CD4-positive, CD25-positive, alpha-beta regulatory T cell (primary cell): ENCODE results near the gene GTPBP4. TPM values are rescaled to one million over a fixed set of nuclear protein-coding genes. Genes with fewer than 3 reads are reported as not detected.

ENCODE experiments used
- ATAC-seq, 2 donors: fragments of 150-1000 bp; cut with Tn5 transposase; one replicate each; pipeline ENCODE4 v1.10.0; 2021; ENCODE audit warnings: low read depth in 2 of 2, moderate number of reproducible peaks in 2 of 2, moderate library complexity in 1 of 2
- DNase-seq, 3 donors: peaks; one replicate each; pipeline versions ENCODE4 v3.0.0 to v3.0.0-alpha.2; 2012 to 2022; ENCODE audit warnings: mixed read lengths in 1 of 3
- H3K27ac ChIP-seq: one replicate; pipeline ENCODE4 v1.7.0; 2013; ENCODE audit warnings: mild to moderate bottlenecking, low read length; ENCODE audit not compliant: insufficient read depth, poor library complexity, severe bottlenecking
- H3K27me3 ChIP-seq: one replicate; pipeline ENCODE4 v1.7.0; 2013; ENCODE audit warnings: low read length; ENCODE audit not compliant: control insufficient read depth, insufficient read depth
- H3K36me3 ChIP-seq: one replicate; pipeline ENCODE4 v1.7.0; 2013; ENCODE audit warnings: mild to moderate bottlenecking, low read length, moderate library complexity; ENCODE audit not compliant: control insufficient read depth, insufficient read depth
- H3K4me1 ChIP-seq: 2 replicates; pipeline ENCODE4 v1.7.0; 2013; ENCODE audit warnings: mild to moderate bottlenecking, low read length; ENCODE audit not compliant: insufficient read depth, control insufficient read depth, poor library complexity, severe bottlenecking
- H3K4me3 ChIP-seq: one replicate; pipeline ENCODE4 v1.7.0; 2013; ENCODE audit warnings: low read depth, mild to moderate bottlenecking, low read length, moderate library complexity
- H3K9me3 ChIP-seq, 2 experiments: 1 replicate in 1 of 2; 2 replicates in 1 of 2; pipeline ENCODE4 v1.7.0; 2013; ENCODE audit warnings: low read length in 2 of 2, mild to moderate bottlenecking in 1 of 2, moderate library complexity in 1 of 2; ENCODE audit not compliant: control insufficient read depth in 2 of 2
- H3K27ac Mint-ChIP-seq, 3 donors: one replicate each; pipeline ENCODE4 v1.8.0; 2020 to 2022; ENCODE audit warnings: mild to moderate bottlenecking in 3 of 3, mixed read lengths in 3 of 3, moderate library complexity in 2 of 3
- H3K27me3 Mint-ChIP-seq: one replicate; pipeline ENCODE4 v1.8.0; 2022; ENCODE audit warnings: mild to moderate bottlenecking, mixed read lengths
- H3K36me3 Mint-ChIP-seq: one replicate; pipeline ENCODE4 v1.8.0; 2020; ENCODE audit warnings: mixed read lengths
- H3K4me1 Mint-ChIP-seq, 4 donors: one replicate each; pipeline ENCODE4 v1.8.0; 2020 to 2022; ENCODE audit warnings: mixed read lengths in 4 of 4, mild to moderate bottlenecking in 1 of 4
- H3K4me3 Mint-ChIP-seq, 4 donors: one replicate each; pipeline ENCODE4 v1.8.0; 2020 to 2022; ENCODE audit warnings: mild to moderate bottlenecking in 4 of 4, mixed read lengths in 4 of 4, moderate library complexity in 3 of 4
- H3K9me3 Mint-ChIP-seq, 7 donors: one replicate each; pipeline ENCODE4 v1.8.0; 2020 to 2022; ENCODE audit warnings: mixed read lengths in 7 of 7, mild to moderate bottlenecking in 3 of 7, moderate library complexity in 2 of 7
- polyA plus RNA-seq, 4 donors: library from polyadenylated mRNA; unstranded; fragments of 300-500 nt; fragmentation: Illumina TruSeq; gene quantifications; one replicate each; pipeline ENCODE4 v1.2.3, GENCODE V29; 2021
- total RNA-seq: library from RNA; stranded (reverse); gene quantifications from one replicate; pipeline ENCODE4 v1.2.3, GENCODE V29; 2022

GTPBP4 gene
- total RNA-seq (50.7 TPM), polyA plus RNA-seq (10 to 100 TPM; 15.9 to 30.4 (median 19.7) TPM)

DNA sequence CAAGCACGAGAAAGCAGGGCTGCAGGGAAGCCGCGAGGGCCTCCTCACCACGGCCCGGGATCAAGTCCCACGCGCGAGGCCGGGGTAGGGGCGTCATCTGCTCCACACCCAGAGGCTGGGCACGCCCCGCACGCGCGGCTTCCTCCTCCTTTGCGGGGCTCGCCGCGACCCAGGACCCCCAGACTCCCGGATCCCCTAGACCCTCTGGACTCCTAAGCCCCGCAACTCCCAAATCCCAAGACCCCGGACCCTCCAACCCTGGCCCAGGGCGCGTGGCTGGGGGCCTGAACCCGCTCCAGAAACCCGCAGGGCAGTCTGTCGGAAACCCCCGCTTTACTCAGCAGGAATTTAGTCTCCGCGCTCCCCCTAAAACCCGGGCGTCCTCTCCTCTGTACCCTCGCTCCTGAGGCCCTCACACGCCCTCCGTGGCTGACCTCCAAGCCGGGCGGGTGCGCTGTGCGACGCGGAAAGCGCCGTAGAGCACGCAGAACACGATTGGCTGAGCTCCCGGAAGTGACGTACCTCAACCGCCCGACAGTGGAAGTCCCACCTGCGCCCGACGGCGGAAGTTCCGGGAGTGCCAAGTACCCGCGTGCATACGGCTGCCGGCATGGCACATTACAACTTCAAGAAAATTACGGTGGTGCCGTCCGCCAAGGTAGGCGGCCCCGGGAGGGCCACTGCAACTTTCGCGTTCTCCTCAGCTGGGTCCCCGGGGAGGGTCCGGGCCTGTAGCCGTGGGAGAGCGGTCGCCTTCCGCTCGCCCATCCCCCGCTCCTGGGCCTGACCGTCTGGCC is at the start of gene GTPBP4:
Gene GTPBP4, plus strand, starts transcription at position 565 of the 797 bp plus-strand sequence. Its CDS starts 46 bp downstream, at position 611.
- peak within 1 kb of the TSS; percentile 90 for H3K4me3 ChIP-seq
- DNase-seq (peak; percentile 96 to 99 (median 97)), ATAC-seq (peak; percentile 98 to 99)
- peaks cover 0 to 2% (median 0%) of the 10 kb centered on the region in 7 donors for H3K9me3 Mint-ChIP-seq
- peak within 1 kb of the TSS; percentile 83 for H3K27ac ChIP-seq
- peak within 1 kb of the TSS; percentile 95 to 99 (median 97) for H3K27ac Mint-ChIP-seq
- peaks cover 25% of the 10 kb centered on the region for H3K4me1 ChIP-seq
- H3K4me3 Mint-ChIP-seq: peak within 1 kb of the TSS; percentile 94 to 100 (median 97)
- H3K9me3 ChIP-seq: no peaks in the 10 kb centered on the region
- H3K36me3 ChIP-seq: peaks cover 13% of the 10 kb centered on the region
- H3K36me3 Mint-ChIP-seq: peaks cover 8% of the 10 kb centered on the region
- H3K27me3 Mint-ChIP-seq: no peaks in the 10 kb centered on the region
- H3K4me1 Mint-ChIP-seq: peaks cover 4 to 44% (median 25%) of the 10 kb centered on the region in 4 donors
- H3K27me3 ChIP-seq: no peaks in the 10 kb centered on the region

- H3K36me3 Mint-ChIP-seq: no peaks in the 10 kb centered on the region
- H3K27ac Mint-ChIP-seq: peak overlapping the region in 1 of 3 donors; percentile 20
- Histone ChIP-seq H3K27ac (no peak overlapping the region), H3K9me3 (no peaks in the 10 kb centered on the region), H3K4me1 (no peaks in the 10 kb centered on the region), H3K4me3 (no peak overlapping the region), H3K27me3 (no peaks in the 10 kb centered on the region), H3K36me3 (no peaks in the 10 kb centered on the region)
- ATAC-seq: no peak
- no peak for DNase-seq
- peaks cover 0 to 13% (median 2%) of the 10 kb centered on the region in 4 donors for H3K4me1 Mint-ChIP-seq
- no peaks in the 10 kb centered on the region for H3K27me3 Mint-ChIP-seq
- no peaks in the 10 kb centered on the region for H3K9me3 Mint-ChIP-seq
- peak overlapping the region in 1 of 4 donors; percentile 70 for H3K4me3 Mint-ChIP-seq
These were observed 49.1 kb upstream of the GTPBP4 start for GRCh38 chr10:938941-939678.

DNA sequence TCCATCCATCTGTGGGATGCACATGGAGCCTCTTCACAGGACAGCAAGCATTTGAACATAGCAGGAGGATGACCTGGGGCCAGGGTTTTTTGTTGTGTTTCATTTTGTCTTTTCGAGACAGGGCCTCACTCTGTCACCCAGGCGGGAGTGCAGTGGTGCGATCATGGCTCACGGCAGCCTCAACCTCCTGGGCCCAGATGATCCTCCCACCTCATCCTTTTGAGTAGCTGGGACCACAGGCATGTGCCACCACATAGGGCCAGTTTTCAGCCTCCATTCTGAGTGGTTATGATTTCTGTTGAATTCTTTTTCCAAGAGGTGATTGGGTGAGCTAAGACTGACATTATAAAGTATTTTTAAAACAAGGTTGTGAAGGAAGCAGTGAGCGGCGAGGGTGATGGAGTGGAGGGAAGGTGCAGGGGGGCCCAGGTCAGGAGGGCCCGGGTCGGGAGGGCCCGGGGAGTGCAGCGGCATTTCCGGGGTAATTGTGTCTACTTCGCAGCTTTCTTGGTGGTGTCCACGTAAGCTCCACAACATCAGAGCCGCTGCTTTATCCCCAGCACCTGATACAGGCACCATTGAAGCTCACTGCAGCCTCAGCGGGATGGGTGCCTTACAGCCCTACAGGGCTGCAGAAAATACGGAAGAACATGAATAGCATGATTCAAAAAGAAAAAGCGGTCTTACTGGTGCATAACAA is 44.8 kb upstream of the GTPBP4 start:
- Histone ChIP-seq H3K27me3 (no peaks in the 10 kb centered on the region), H3K27ac (no peak overlapping the region), H3K36me3 (no peaks in the 10 kb centered on the region), H3K4me1 (no peaks in the 10 kb centered on the region), H3K4me3 (no peak overlapping the region), H3K9me3 (no peaks in the 10 kb centered on the region)
- no peak for DNase-seq
- Mint-ChIP-seq H3K27me3 (peaks cover 7% of the 10 kb centered on the region), H3K27ac (no peak overlapping the region), H3K4me1 (peaks cover 0 to 9% (median 2%) of the 10 kb centered on the region in 4 donors), H3K4me3 (no peak overlapping the region), H3K36me3 (no peaks in the 10 kb centered on the region), H3K9me3 (no peaks in the 10 kb centered on the region)
- no peak for ATAC-seq

GRCh38 chr10:944034-944831 is 44.0 kb upstream of the GTPBP4 start:
- H3K27me3 Mint-ChIP-seq: peaks cover 7% of the 10 kb centered on the region
- H3K9me3 ChIP-seq: no peaks in the 10 kb centered on the region
- no peaks in the 10 kb centered on the region for H3K9me3 Mint-ChIP-seq
- H3K4me3 Mint-ChIP-seq: no peak overlapping the region
- H3K27me3 ChIP-seq: no peaks in the 10 kb centered on the region
- H3K27ac Mint-ChIP-seq: no peak overlapping the region
- H3K4me3 ChIP-seq: no peak overlapping the region
- DNase-seq: peak in 1 of 3 donors; percentile 60
- H3K27ac ChIP-seq: no peak overlapping the region
- H3K4me1 ChIP-seq: no peaks in the 10 kb centered on the region
- H3K36me3 Mint-ChIP-seq: no peaks in the 10 kb centered on the region
- no peaks in the 10 kb centered on the region for H3K36me3 ChIP-seq
- ATAC-seq: peak; percentile 58 to 60
- H3K4me1 Mint-ChIP-seq: peaks cover 0 to 4% (median 2%) of the 10 kb centered on the region in 4 donors

- ATAC-seq (no peak), DNase-seq (no peak)
- Histone ChIP-seq H3K36me3 (no peaks in the 10 kb centered on the region), H3K9me3 (no peaks in the 10 kb centered on the region), H3K4me3 (no peak overlapping the region), H3K27ac (no peak overlapping the region), H3K27me3 (no peaks in the 10 kb centered on the region), H3K4me1 (no peaks in the 10 kb centered on the region)
- Mint-ChIP-seq H3K36me3 (no peaks in the 10 kb centered on the region), H3K4me3 (no peak overlapping the region), H3K27ac (no peak overlapping the region), H3K9me3 (no peaks in the 10 kb centered on the region), H3K27me3 (peaks cover 15% of the 10 kb centered on the region), H3K4me1 (peaks cover 0 to 4% (median 0%) of the 10 kb centered on the region in 4 donors)
These were observed 42.5 kb upstream of the GTPBP4 start for GRCh38 chr10:945778-946177.

GRCh38 chr10:947051-947450 is 41.2 kb upstream of the GTPBP4 start:
- Mint-ChIP-seq H3K4me3 (no peak overlapping the region), H3K27me3 (peaks cover 15% of the 10 kb centered on the region), H3K9me3 (no peaks in the 10 kb centered on the region), H3K27ac (peak overlapping the region in 1 of 3 donors; percentile 21), H3K4me1 (peaks cover 0 to 4% (median 0%) of the 10 kb centered on the region in 4 donors), H3K36me3 (no peaks in the 10 kb centered on the region)
- DNase-seq (no peak), ATAC-seq (no peak)
- Histone ChIP-seq H3K9me3 (no peaks in the 10 kb centered on the region), H3K4me1 (no peaks in the 10 kb centered on the region), H3K36me3 (no peaks in the 10 kb centered on the region), H3K27me3 (no peaks in the 10 kb centered on the region), H3K27ac (no peak overlapping the region), H3K4me3 (no peak overlapping the region)

DNA sequence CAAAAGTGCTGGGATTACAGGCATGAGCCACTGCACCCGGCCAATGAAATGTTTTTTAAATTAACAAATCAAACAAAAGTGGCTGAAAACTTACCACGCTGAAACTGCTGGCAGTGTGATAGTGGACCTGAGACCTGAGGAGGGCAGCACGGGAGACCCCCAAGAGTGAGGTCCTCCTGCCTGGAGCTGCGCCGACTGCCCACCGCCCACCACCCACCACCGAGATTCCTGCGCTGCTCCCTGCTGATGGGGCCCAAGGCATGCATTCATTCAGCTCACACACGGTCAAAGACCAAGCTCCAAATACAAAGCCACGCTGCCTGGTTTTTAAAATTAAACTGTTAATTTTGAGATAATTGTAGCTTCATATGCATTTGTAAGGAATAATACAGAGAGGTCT is 40.4 kb upstream of the GTPBP4 start:
- H3K36me3 Mint-ChIP-seq: no peaks in the 10 kb centered on the region
- H3K36me3 ChIP-seq: no peaks in the 10 kb centered on the region
- H3K27ac ChIP-seq: no peak overlapping the region
- H3K9me3 ChIP-seq: no peaks in the 10 kb centered on the region
- H3K9me3 Mint-ChIP-seq: no peaks in the 10 kb centered on the region
- H3K27ac Mint-ChIP-seq: no peak overlapping the region
- peaks cover 15% of the 10 kb centered on the region for H3K27me3 Mint-ChIP-seq
- H3K4me3 ChIP-seq: no peak overlapping the region
- H3K4me1 Mint-ChIP-seq: peaks cover 0 to 4% (median 0%) of the 10 kb centered on the region in 4 donors
- ATAC-seq: no peak
- H3K4me1 ChIP-seq: no peaks in the 10 kb centered on the region
- no peak for DNase-seq
- H3K27me3 ChIP-seq: no peaks in the 10 kb centered on the region
- H3K4me3 Mint-ChIP-seq: no peak overlapping the region
